Head of caudate nucleus (tissue), 42 donors: ENCODE results near the gene ATN1.
A peak's percentile ranks its signal among the peaks of the same experiment; 100 is the strongest.

Experiments
- DNase-seq, 42 donors: peaks; one replicate each; pipeline versions ENCODE4 v3.0.0 to v3.0.0-alpha.2; 2020 to 2021; ENCODE audit warnings: mixed read lengths in 7 of 42
- intact Hi-C: fragments of 100-400 bp; cut with DNase I; formaldehyde crosslinking; loops from one replicate; pipeline ENCODE4 v1.15.0; 2022

ATN1 gene

GRCh38 chr12:6938353-6939190 is 10.8 kb downstream of the ATN1 start:
- intact Hi-C loops = no loop called here
- no peak for DNase-seq

GRCh38 chr12:6939191-6939540 is 11.4 kb downstream of the ATN1 start:
- intact Hi-C loops = no loop called here
- DNase-seq = no peak

GRCh38 chr12:6941267-6941666 is 13.5 kb downstream of the ATN1 start:
- intact Hi-C loops = no loop called here

GRCh38 chr12:6941782-6942181 is 14.0 kb downstream of the ATN1 start:
- intact Hi-C loops = no loop called here
- no peak for DNase-seq

More at GRCh38 chr12:6941267-6941666, 13.5 kb downstream of the ATN1 start:
- no peak for DNase-seq

GRCh38 chr12:6942331-6942665 is 14.5 kb downstream of the ATN1 start:
- DNase-seq = no peak
- intact Hi-C loops = no loop called here

- peak; percentile 72 to 98 (median 92) for DNase-seq
- intact Hi-C loops = no loop called here
Observed at GRCh38 chr12:6943389-6943721, 15.6 kb downstream of the ATN1 start.

- intact Hi-C loops = loop anchor here (2.0 kb wide), 1 partner anchor 27 kb away; the partner anchor contains the start of genes EMG1 and PHB2
- DNase-seq = peak; percentile 48 to 86 (median 73)
Observed at GRCh38 chr12:6943722-6944380, 16.1 kb downstream of the ATN1 start, which contains the start of the genes C12orf57 and RNU7-1. Gene C12orf57, plus strand, starts transcription at chr12:6944022. Its CDS starts 100 bp downstream, at chr12:6944122. Gene RNU7-1, plus strand, starts transcription at chr12:6943816.

GRCh38 chr12:6944381-6945186 is 16.8 kb downstream of the ATN1 start:
- intact Hi-C loops = loop anchor here (2.0 to 5.0 kb wide), 2 partner anchors 26 to 168 kb away; partner anchors contain the start of genes EMG1 and PHB2
- DNase-seq = peak; percentile 88 to 98 (median 94)

- no peak for DNase-seq
- intact Hi-C loops = loop anchor here (2.0 to 5.0 kb wide), 2 partner anchors 25 to 167 kb away; partner anchors contain the start of genes EMG1 and PHB2
Observed at GRCh38 chr12:6945613-6946012, 17.9 kb downstream of the ATN1 start.

- intact Hi-C loops = loop anchor here (5.0 kb wide), 1 partner anchor 166 kb away; no protein-coding TSS in a partner anchor
- no peak for DNase-seq
Observed at GRCh38 chr12:6946033-6946919, 18.5 kb downstream of the ATN1 start.

GRCh38 chr12:6946920-6947374 is 19.2 kb downstream of the ATN1 start:
- intact Hi-C loops = loop anchor here (5.0 kb wide), 1 partner anchor 165 kb away; no protein-coding TSS in a partner anchor
- no peak for DNase-seq

GRCh38 chr12:6947615-6948014 is 19.9 kb downstream of the ATN1 start:
- intact Hi-C loops = loop anchor here (5.0 kb wide), 1 partner anchor 165 kb away; no protein-coding TSS in a partner anchor
- DNase-seq = no peak

GRCh38 chr12:6948873-6949594 is 21.3 kb downstream of the ATN1 start:
- DNase-seq = no peak
- intact Hi-C loops = loop anchor here (5.0 kb wide), 1 partner anchor 163 kb away; no protein-coding TSS in a partner anchor

GRCh38 chr12:6950401-6950801 is 22.6 kb downstream of the ATN1 start:
- intact Hi-C loops = no loop called here
- DNase-seq = no peak

GRCh38 chr12:6950811-6951540 is 23.2 kb downstream of the ATN1 start, which contains the start of gene PTPN6:
Gene PTPN6, plus strand, starts transcription at chr12:6951356. Its CDS starts 157 bp downstream, at chr12:6951513.
- peak in 22 of 42 donors; percentile 34 to 71 (median 52) for DNase-seq
- intact Hi-C loops = no loop called here

GRCh38 chr12:6951551-6952120 is 23.9 kb downstream of the ATN1 start:
- intact Hi-C loops = no loop called here

More at GRCh38 chr12:6951551-6952120, 23.9 kb downstream of the ATN1 start:
- no peak for DNase-seq
